GM18502 (cell line): ENCODE measurements around the gene GRIK4.

ENCODE experiments used
- ATAC-seq: cut with Tn5 transposase; IDR thresholded peaks from one replicate; pipeline ENCODE4 v1.9.1; 2021; ENCODE audit warnings: mild to moderate bottlenecking; ENCODE audit not compliant: unreplicated experiment, poor library complexity

The GRIK4 gene

DNA sequence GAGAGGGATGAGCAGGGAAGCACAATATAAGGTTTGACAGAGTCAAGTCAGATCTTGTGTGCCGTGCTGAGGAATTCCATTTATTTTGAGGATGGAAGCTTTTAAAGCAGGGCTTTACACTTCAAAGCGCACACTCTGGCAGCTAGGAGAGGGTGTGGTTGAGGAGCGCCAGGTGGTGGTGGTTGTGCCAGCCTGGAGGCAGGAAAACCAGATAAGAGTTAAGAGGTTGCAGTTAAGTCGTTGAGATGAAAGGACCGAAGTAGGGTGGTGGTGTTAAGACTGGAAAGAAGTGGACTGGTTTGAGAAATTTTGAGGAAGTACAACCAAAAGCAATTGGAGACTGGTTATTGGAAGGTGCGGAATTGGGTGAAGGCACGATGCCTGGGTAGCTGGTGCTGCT lies 280.8 kb downstream of the GRIK4 start:
- ATAC-seq, result no peak

DNA sequence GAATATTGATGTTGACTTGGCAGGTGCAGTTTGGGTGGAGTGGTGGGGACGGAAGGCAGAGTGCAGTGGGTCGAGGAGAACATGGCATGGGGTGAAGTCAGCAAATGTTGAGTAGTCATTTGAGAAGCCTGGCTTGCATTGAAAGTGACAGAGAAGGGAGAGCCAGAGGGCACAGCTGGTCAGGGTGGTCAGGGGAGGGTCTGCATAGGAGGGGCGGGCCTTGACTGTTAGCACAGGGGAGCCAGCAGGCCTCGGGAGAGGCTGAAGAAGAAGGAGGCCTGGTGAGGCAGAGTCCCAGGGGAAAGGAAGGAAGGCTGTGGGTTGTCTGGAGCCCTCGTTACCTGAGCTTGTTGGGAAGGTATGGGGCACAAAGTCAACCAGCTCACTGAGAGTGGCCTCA lies 281.6 kb downstream of the GRIK4 start:
- ATAC-seq, result no peak

DNA sequence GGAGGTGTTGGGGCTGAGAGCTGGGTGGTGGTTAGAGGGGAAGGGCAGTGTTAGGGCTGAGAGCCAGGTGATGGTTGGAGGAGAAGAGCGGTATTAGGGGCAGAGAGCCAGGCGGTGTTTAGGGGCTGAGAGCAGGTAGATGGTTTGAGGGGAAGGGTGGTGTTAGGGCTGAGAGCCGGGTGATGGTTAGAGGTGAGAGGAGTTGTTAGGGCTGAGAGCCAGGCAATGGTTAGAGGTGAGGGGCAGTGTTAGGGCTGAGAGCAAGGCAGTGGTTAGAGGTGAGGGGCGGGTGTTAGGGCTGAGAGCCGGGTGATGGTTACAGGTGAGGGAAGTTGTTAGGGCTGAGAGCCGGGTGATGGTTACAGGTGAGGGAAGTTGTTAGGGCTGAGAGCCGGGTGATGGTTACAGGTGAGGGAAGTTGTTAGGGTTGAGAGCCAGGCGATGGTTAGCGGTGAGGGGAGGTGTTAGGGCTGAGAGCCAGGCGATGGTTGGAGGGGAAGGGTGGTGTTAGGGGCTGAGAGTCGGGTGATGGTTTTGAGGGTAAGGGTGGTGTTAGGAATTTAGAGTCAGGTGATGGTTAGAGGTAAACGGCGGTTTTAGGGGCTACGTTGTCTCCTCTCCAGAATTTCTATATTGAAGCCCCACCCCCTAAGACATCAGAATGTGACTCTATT lies 282.4 kb downstream of the GRIK4 start:
- no peak for ATAC-seq

- no peak for ATAC-seq
Observed at GRCh38 chr11:120794748-120795147, 283.2 kb downstream of the GRIK4 start.

- no peak for ATAC-seq
Observed at GRCh38 chr11:120795185-120795584, 283.6 kb downstream of the GRIK4 start.

DNA sequence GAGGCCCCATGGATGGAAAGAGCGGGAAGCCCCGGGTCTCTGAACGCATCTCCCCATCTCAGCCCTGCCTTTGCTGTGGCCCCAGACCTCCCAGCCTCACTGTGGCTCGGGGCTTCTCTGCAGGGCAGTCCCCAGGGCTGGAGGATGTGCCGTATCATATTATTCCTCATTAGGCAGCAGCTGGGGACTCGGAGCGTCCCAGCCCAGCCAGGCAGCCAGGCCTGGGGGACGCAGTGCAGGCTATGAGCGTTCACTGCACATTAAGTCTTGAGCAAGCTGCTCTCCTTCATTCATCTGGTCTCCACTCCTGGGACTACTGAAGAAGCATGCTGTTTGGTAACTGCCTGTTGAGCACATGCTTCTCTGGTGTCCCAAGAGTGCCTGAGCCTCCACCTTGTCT lies 285.6 kb downstream of the GRIK4 start:
- ATAC-seq, result no peak

DNA sequence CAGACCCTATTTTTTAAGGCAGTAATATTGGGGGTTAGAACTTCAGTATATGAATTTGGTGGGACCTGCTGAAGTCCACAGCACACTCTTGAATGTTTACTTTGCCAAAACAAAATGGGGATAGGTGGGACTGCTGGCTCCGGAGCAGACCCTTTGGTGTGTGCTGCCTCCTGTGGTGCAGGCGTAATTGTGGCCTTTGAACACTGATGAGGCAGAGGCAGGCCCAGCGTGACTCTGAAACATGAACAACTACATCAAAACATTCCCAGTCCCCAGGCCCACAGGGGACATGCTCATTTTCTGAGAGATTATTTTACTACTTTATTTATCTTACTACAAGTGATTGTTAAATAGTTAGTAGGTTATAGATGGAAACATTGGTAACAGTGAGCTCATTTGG lies 287.3 kb downstream of the GRIK4 start:
- ATAC-seq, result no peak

- ATAC-seq, result no peak
Observed at GRCh38 chr11:120800206-120800605, 288.7 kb downstream of the GRIK4 start.

- ATAC-seq, result no peak
Observed at GRCh38 chr11:120801801-120802689, 290.5 kb downstream of the GRIK4 start.

DNA sequence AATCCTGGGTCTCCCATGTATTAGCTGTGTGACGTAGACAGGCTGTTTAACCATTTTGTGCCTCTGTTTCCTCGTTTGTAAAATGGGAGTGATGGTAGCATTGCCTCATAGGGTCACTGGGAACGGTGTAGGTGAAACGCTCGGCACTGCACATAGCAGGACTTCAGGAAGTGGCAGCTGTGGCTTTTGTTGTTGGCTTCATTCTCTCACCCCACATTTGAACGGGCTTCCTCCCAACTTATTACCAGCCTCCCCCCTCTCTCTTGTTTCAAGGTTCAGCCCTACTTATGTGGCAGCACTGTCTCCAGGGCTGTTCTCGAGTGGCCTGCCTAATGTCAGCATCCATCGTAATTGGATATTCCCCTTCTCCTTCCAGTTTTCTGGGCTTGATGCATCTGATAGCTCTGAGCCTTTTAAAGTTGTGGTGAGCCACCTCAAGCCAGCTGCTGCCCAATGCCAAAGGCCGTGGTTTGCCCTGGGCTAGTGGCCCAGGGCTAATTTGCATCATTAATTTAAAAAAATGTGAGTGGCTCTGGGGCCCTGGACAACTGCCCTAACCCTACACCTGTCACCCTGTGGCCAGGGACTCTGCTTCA lies 294.5 kb downstream of the GRIK4 start:
- ATAC-seq, result no peak

DNA sequence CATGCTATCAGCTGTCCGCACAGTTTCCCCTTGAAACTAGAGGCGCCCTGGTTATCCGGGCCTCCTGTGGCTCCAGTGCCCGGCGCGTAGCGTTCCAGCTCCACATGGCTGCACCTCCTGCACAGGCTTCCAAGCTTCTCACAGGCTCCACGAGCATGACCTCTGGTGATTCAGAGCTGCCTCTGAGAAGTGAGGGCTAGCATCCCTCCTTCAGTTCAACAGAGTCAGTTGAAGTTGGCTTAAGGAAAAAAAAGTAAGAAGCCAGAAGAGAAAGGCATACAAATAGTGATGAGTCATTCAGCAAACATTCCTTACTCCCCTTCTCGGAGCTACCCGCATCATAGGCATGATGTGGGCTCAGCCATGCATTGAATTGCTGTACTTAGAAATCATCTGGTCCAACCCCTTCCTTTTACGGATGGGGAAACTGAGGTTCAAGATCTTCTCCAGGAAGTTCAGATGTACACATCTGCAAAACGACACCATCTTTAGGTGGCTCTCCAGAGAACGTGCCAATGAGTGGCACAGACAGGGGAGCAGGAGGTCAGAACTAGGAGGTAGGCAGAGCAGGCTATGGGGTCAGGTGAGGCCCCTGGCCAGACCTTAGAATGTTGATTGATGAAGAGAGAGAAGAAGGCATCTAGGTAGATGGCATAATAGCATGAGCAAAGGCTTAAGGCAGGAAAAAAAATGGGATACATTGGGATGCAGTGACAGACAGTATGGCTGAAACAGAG lies 296.0 kb downstream of the GRIK4 start:
- no peak for ATAC-seq

- no peak for ATAC-seq
Observed at GRCh38 chr11:120808616-120809050, 297.1 kb downstream of the GRIK4 start.

- no peak for ATAC-seq
Observed at GRCh38 chr11:120810251-120810650, 298.7 kb downstream of the GRIK4 start.

DNA sequence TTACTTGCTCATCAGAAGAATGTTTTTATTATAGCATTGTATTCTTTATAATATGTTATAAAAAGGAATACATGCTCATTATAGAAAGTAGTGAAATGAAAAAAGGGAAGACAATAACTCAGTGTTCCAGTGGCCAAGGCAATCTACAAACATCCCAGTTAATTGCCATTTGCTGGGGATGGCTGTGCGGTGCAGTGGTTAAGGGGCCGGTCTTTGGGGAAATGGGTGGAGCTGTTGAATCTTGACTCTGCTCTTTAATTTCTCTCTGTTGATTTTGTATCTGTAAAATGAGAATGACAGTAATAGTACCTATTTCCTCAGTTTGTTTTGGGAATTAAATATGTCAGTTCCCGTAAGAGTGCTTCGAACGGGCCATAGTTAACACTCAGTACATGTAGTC lies 299.7 kb downstream of the GRIK4 start:
- no peak for ATAC-seq

- ATAC-seq, result no peak
Observed at GRCh38 chr11:120811731-120812130, 300.2 kb downstream of the GRIK4 start.

DNA sequence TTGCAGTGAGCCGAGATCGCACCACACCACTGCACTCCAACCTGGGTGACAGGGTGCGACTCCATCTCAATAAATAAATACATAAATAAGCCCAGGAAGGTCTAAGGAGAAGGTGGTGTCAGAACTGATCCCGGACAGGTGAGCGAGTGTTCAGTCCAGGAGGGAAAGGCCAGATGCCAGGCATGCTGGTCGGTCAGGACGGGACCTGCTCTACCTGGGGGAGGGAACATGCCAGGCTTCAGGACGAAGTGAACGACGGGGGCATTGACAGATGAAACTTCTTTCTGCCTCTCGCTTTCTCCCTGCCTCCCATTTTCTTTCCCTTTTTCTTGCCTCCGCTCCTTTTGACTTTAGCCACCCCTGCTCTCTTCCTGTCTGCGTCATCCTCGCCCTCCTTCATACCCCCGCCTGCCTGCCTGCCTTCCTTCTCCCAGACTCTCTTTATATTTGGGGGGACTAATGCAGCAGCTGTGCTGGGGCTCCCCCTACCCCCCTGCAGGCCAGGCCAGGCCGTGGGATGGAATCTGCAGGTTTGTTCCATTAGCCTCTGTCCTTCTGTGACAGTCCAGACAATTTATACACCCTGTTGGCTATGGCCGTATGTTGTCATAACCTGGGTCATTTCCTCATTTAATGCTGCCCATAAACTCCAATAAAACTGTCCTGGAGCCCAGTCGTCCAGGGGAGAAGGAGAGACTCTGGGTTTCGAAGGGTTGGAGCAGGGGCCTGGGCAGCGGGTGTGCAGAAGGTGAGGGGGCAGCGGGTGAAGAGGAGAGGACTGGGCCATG lies 303.2 kb downstream of the GRIK4 start:
- ATAC-seq, result no peak

- no peak for ATAC-seq
Observed at GRCh38 chr11:120815319-120816100, 304.0 kb downstream of the GRIK4 start.

GRCh38 chr11:120816176-120816575 lies 304.6 kb downstream of the GRIK4 start:
- ATAC-seq, result no peak

DNA sequence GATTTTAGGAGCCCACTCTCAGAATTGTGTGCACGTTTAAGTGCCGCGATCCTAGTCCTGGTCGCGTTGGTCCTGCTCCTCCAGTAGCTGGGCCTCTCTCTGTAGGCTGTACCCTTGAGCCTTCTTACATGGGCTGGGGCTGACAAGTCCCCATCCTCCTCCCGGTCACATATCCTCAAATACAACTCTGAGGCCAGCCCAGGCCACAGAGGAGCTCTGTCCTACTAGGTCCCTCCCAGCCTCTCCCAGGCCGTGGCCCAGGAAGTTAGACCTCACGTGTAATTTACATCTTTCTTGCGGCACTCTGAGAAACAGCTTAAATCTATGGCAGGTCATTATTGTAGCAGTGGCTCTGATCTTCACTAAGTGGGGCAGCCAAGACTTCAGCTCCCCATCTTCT lies 305.2 kb downstream of the GRIK4 start:
- no peak for ATAC-seq
